Measurements from ENCODE around the gene F2R.
"Not testable (repeated sequence)": the region's sequence is repeated elsewhere in the genome, so short reads cannot be mapped to it uniquely, and the experiment has no call there.

Gene F2R

DNA sequence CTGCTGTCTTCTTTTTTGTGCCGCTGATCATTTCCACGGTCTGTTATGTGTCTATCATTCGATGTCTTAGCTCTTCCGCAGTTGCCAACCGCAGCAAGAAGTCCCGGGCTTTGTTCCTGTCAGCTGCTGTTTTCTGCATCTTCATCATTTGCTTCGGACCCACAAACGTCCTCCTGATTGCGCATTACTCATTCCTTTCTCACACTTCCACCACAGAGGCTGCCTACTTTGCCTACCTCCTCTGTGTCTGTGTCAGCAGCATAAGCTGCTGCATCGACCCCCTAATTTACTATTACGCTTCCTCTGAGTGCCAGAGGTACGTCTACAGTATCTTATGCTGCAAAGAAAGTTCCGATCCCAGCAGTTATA, 17.1 kb downstream of the F2R start:
- TF ChIP-seq, protein P1, sequence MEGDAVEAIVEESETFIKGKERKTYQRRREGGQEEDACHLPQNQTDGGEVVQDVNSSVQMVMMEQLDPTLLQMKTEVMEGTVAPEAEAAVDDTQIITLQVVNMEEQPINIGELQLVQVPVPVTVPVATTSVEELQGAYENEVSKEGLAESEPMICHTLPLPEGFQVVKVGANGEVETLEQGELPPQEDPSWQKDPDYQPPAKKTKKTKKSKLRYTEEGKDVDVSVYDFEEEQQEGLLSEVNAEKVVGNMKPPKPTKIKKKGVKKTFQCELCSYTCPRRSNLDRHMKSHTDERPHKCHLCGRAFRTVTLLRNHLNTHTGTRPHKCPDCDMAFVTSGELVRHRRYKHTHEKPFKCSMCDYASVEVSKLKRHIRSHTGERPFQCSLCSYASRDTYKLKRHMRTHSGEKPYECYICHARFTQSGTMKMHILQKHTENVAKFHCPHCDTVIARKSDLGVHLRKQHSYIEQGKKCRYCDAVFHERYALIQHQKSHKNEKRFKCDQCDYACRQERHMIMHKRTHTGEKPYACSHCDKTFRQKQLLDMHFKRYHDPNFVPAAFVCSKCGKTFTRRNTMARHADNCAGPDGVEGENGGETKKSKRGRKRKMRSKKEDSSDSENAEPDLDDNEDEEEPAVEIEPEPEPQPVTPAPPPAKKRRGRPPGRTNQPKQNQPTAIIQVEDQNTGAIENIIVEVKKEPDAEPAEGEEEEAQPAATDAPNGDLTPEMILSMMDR (IDR thresholded peaks at IDR 0.05; ENCODE audit: low read depth, low read length, missing control alignments), result no peak
- Histone ChIP-seq H3K27ac (no peak overlapping the region), H3K36me3 (replicated peaks) (peaks cover 13% of the 10 kb centered on the region), H3K27me3 (replicated peaks) (no peaks in the 10 kb centered on the region), H3K4me3 (ENCODE audit: low read depth, low read length) (no peak overlapping the region)
- no peak for DNase-seq
- in situ Hi-C loops (cut with HindIII; ENCODE audit: low pct_ligation_motif_present, low sequenced_read_pairs), result no loop called here

DNA sequence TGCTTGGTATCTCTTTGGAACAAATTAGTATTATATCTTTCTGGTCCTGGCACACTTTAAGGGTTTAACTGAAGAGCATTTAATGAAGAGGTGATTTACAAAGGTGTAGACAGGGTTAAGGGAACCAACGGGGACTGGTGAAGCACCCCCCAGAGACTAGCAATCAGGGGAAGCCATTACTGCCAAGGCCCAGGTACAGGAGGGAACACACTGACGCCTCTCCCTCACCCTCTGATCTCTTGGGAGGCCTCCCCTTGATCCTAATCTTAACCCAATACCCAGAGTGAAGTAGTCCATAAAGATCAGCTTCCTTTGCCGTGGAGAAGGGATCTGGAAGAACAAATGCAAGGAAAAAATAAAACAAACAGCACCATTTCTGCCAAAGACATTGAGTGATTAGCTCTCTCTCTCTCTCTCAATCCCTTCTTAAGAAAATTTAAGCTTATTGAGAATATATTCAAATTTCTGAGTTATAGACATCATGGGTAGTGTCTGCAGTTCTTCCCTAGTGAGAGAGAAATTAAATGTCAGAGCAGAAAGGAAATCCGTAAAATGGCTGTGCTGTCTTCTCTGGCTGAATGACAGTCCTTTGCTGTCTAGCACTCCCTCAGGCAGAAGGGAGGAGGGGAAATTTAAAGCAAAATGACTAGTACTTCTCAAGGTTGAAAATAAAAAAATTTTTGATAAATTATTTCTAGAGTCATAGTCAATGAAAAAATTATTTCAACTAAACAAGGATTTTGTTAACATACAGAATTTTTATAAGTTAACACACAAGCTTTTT, 20.0 kb downstream of the F2R start:
- Histone ChIP-seq H3K4me3 (ENCODE audit: low read depth, low read length) (no peak overlapping the region), H3K36me3 (replicated peaks) (peaks cover 13% of the 10 kb centered on the region), H3K27ac (no peak overlapping the region), H3K27me3 (replicated peaks) (no peaks in the 10 kb centered on the region)
- in situ Hi-C loops (cut with HindIII; ENCODE audit: low pct_ligation_motif_present, low sequenced_read_pairs), result no loop called here
- TF ChIP-seq, protein P1 (IDR thresholded peaks at IDR 0.05; ENCODE audit: low read depth, low read length, missing control alignments), result no peak
- DNase-seq, result no peak

DNA sequence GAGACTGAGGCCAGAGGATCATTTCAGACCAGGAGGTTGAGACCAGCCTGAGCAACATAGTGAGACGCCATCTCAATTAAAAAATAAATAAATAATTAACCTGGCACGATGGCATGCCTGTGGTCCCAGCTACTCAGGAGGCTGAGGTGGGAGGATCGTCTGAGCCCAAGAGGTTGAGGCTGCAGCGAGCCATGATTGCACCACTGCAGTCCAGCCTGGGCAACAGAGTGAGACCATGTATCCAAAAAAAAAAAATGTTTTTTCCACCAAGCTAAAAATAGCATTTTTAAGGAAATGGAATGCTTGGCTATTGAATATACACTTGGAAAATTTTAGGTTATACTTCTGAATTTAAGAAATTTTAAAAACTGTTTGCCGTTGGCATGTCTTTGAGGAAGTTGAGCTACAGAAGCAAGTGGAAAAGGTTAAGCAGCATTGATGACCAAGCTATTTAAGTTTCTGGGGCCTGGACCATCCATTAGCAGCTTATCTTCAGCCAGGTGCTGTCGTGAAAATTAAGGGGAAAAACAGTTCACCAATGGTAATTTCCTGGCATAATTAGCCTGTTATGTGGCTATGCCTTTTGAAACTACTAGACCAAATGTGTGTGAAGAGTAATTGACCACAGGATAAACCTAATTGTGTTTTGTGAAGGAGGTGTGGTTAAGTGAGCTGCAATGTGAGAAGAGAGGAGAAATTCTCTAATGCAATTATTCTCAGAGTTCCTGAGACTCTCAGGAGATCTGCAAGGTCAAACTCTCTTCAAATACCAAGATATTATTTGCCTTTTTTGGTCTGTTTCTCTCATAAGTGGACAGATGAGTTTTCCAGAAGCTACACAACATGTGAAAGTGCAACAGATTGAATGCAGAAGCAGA, 21.0 kb downstream of the F2R start:
- TF ChIP-seq, protein P1 (IDR thresholded peaks at IDR 0.05; ENCODE audit: low read depth, low read length, missing control alignments), result no peak
- Histone ChIP-seq H3K4me3 (ENCODE audit: low read depth, low read length) (no peak overlapping the region), H3K36me3 (replicated peaks) (peaks cover 13% of the 10 kb centered on the region), H3K27me3 (replicated peaks) (no peaks in the 10 kb centered on the region), H3K27ac (peak overlapping the region; percentile 0)
- in situ Hi-C loops (cut with HindIII; ENCODE audit: low pct_ligation_motif_present, low sequenced_read_pairs), result no loop called here
- no peak for DNase-seq

DNA sequence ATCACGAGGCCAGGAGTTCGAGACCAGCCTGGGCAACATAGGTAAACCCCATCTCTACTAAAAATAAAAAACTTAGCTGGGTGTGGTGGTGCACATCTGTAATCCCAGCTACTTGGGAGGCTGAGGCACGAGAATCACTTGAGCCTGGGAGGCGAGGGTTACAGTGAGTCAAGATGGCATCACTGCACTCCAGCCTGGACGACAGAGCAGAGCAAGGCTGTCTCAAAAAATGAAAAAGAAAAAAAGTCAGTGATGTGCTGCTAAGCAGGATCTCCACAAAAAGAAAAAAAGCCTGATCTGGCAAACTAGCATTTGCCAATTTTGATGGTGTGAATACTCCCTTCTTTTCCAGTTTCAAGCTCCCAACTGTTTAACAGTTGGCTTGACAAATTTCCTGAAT, 21.9 kb downstream of the F2R start:
- no peak for DNase-seq
- H3K27me3 ChIP-seq (replicated peaks), result no peaks in the 10 kb centered on the region

DNA sequence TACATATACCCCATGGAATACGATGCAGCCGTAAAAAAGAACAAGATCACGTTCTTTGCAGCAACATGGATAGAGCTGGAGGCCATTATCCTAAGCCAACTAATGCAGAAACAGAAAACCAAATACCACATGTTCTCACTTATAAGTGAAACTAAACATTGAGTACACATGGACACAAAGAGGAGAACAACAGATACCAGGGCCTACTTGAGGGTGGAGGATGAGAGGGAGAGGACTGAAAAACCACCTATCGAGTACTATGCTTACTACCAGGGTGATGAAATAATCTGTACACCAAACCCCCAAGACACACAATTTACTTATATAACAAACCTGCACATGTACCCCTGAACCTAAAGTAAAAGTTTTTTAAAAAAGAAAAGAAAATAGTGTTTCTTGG, 25.6 kb downstream of the F2R start:
- in situ Hi-C loops (cut with HindIII; ENCODE audit: low pct_ligation_motif_present, low sequenced_read_pairs); H3K27ac ChIP-seq; H3K4me3 ChIP-seq (ENCODE audit: low read depth, low read length); H3K36me3 ChIP-seq (replicated peaks); H3K27me3 ChIP-seq (replicated peaks); DNase-seq: not testable (repeated sequence)

More for the DNA sequence above, 21.9 kb downstream of the F2R start:
- Histone ChIP-seq H3K4me3 (ENCODE audit: low read depth, low read length) (no peak overlapping the region), H3K36me3 (replicated peaks) (peaks cover 7% of the 10 kb centered on the region), H3K27ac (peak overlapping the region; percentile 97)
- in situ Hi-C loops (cut with HindIII; ENCODE audit: low pct_ligation_motif_present, low sequenced_read_pairs), result no loop called here
- TF ChIP-seq, protein P1 (IDR thresholded peaks at IDR 0.05; ENCODE audit: low read depth, low read length, missing control alignments), result no peak

DNA sequence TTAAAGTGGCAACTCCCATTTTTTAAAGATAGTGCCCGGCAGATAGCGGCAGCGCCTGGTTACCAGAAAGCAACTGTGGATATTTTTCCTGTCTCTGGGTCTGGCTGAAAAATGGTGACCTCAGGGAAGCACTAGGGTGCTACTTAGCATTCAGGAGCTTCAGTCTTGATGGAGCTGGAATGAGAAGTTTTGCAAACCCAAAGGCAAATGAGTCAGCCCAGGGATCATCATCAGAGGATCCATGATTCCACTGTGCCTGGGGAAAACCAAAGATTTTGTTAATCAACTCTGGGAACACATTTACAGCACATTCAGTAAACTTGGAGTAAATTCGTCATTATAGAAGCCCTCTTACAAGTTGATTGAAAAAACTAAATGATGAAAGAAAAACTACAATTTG, 26.7 kb downstream of the F2R start:
- TF ChIP-seq, protein P1 (IDR thresholded peaks at IDR 0.05; ENCODE audit: low read depth, low read length, missing control alignments), result no peak
- H3K36me3 ChIP-seq (replicated peaks), result no peaks in the 10 kb centered on the region
- H3K4me3 ChIP-seq (ENCODE audit: low read depth, low read length), result no peak overlapping the region
- in situ Hi-C loops (cut with HindIII; ENCODE audit: low pct_ligation_motif_present, low sequenced_read_pairs), result no loop called here
- H3K27me3 ChIP-seq (replicated peaks), result no peaks in the 10 kb centered on the region
- DNase-seq, result peak; percentile 62
- no peak overlapping the region for H3K27ac ChIP-seq
